ENCODE measurements around the gene ZCWPW1.
A peak's percentile ranks its signal among the peaks of the same experiment; 100 is the strongest.
"Not testable (repeated sequence)": the region's sequence is repeated elsewhere in the genome, so short reads cannot be mapped to it uniquely, and the experiment has no call there.

ZCWPW1 gene

GRCh38 chr7:100367251-100367620, 61.3 kb downstream of the ZCWPW1 start:
- no peak overlapping the region for H3K4me3 ChIP-seq (ENCODE audit: low read length)
- no peak for DNase-seq (ENCODE audit: low read depth, low spot score)

- DNase-seq (ENCODE audit: low read depth, low spot score): no peak
- no peak overlapping the region for H3K4me3 ChIP-seq (ENCODE audit: low read length)
Measured at GRCh38 chr7:100366411-100367250, 61.9 kb downstream of the ZCWPW1 start.

- H3K4me3 ChIP-seq (ENCODE audit: low read length); DNase-seq (ENCODE audit: low read depth, low spot score): not testable (repeated sequence)
Measured at GRCh38 chr7:100365998-100366367, 62.5 kb downstream of the ZCWPW1 start.

- no peak for DNase-seq (ENCODE audit: low read depth, low spot score)
- H3K4me3 ChIP-seq (ENCODE audit: low read length): no peak overlapping the region
Measured at GRCh38 chr7:100364480-100364879, 64.0 kb downstream of the ZCWPW1 start.

GRCh38 chr7:100363797-100364196, 64.7 kb downstream of the ZCWPW1 start:
- not testable (repeated sequence) for DNase-seq (ENCODE audit: low read depth, low spot score); H3K4me3 ChIP-seq (ENCODE audit: low read length)

GRCh38 chr7:100363098-100363497, 65.4 kb downstream of the ZCWPW1 start:
- DNase-seq (ENCODE audit: low read depth, low spot score): no peak
- no peak overlapping the region for H3K4me3 ChIP-seq (ENCODE audit: low read length)

- no peak for DNase-seq (ENCODE audit: low read depth, low spot score)
- no peak overlapping the region for H3K4me3 ChIP-seq (ENCODE audit: low read length)
Measured at GRCh38 chr7:100360135-100360854, 68.2 kb downstream of the ZCWPW1 start.

GRCh38 chr7:100358857-100359212, 69.7 kb downstream of the ZCWPW1 start:
- no peak overlapping the region for H3K4me3 ChIP-seq (ENCODE audit: low read length)
- DNase-seq (ENCODE audit: low read depth, low spot score): no peak

- DNase-seq (ENCODE audit: low read depth, low spot score): no peak
- no peak within 1 kb of the TSS for H3K4me3 ChIP-seq (ENCODE audit: low read length)
Measured at GRCh38 chr7:100358027-100358856, 70.3 kb downstream of the ZCWPW1 start, which contains the start of gene PILRB. Gene PILRB (plus strand): TSS chr7:100358117. CDS start chr7:100358303, 186 bp downstream.

- H3K4me3 ChIP-seq (ENCODE audit: low read length): no peak overlapping the region
- no peak for DNase-seq (ENCODE audit: low read depth, low spot score)
Measured at GRCh38 chr7:100357131-100357561, 71.4 kb downstream of the ZCWPW1 start.

GRCh38 chr7:100356416-100357068, 72.0 kb downstream of the ZCWPW1 start:
- no peak for DNase-seq (ENCODE audit: low read depth, low spot score)
- no peak overlapping the region for H3K4me3 ChIP-seq (ENCODE audit: low read length)

- DNase-seq (ENCODE audit: low read depth, low spot score): peak; percentile 35
Measured at GRCh38 chr7:100353685-100354330, 74.7 kb downstream of the ZCWPW1 start.

GRCh38 chr7:100352984-100353684, 75.4 kb downstream of the ZCWPW1 start:
- no peak for DNase-seq (ENCODE audit: low read depth, low spot score)
- H3K4me3 ChIP-seq (ENCODE audit: low read length): no peak overlapping the region

More at GRCh38 chr7:100353685-100354330, 74.7 kb downstream of the ZCWPW1 start:
- H3K4me3 ChIP-seq (ENCODE audit: low read length): no peak overlapping the region

GRCh38 chr7:100352230-100352781, 76.2 kb downstream of the ZCWPW1 start:
- not testable (repeated sequence) for H3K4me3 ChIP-seq (ENCODE audit: low read length); DNase-seq (ENCODE audit: low read depth, low spot score)

- H3K4me3 ChIP-seq (ENCODE audit: low read length): no peak overlapping the region
- DNase-seq (ENCODE audit: low read depth, low spot score): no peak
Measured at GRCh38 chr7:100351657-100352058, 76.8 kb downstream of the ZCWPW1 start.
